Skeletal muscle tissue (tissue), 4 donors: ENCODE measurements around the gene DEAF1. TPM values are rescaled to one million over a fixed set of nuclear protein-coding genes. Genes with fewer than 3 reads are reported as not detected.
A peak's percentile ranks its signal among the peaks of the same experiment; 100 is the strongest.

Experiments used
- H3K27ac ChIP-seq: one replicate; pipeline ENCODE4 v1.7.0; 2013; ENCODE audit warnings: mild to moderate bottlenecking, low read depth, low read length, inconsistent platforms
- H3K27me3 ChIP-seq, 3 donors: one replicate each; pipeline ENCODE4 v1.7.0; 2013; ENCODE audit warnings: low read length in 3 of 3; ENCODE audit not compliant: control insufficient read depth in 3 of 3, insufficient read depth in 3 of 3
- H3K36me3 ChIP-seq, 3 donors: one replicate each; pipeline ENCODE4 v1.7.0; 2013; ENCODE audit warnings: low read length in 3 of 3; ENCODE audit not compliant: control insufficient read depth in 3 of 3, insufficient read depth in 3 of 3
- H3K4me1 ChIP-seq, 3 donors: one replicate each; pipeline ENCODE4 v1.7.0; 2013; ENCODE audit warnings: low read length in 3 of 3, mild to moderate bottlenecking in 3 of 3; ENCODE audit not compliant: control insufficient read depth in 3 of 3, insufficient read depth in 3 of 3
- H3K4me3 ChIP-seq, 3 donors: one replicate each; pipeline ENCODE4 v1.7.0; 2013; ENCODE audit warnings: low read length in 3 of 3
- H3K9ac ChIP-seq, 3 donors: one replicate each; pipeline ENCODE4 v1.7.0; 2013; ENCODE audit warnings: low read length in 3 of 3, mild to moderate bottlenecking in 3 of 3, moderate library complexity in 2 of 3, low read depth in 1 of 3
- H3K9me3 ChIP-seq, 3 donors: one replicate each; pipeline ENCODE4 v1.7.0; 2013; ENCODE audit warnings: low read length in 3 of 3; ENCODE audit not compliant: control insufficient read depth in 3 of 3
- total RNA-seq: library from RNA; depleted of rRNA; stranded (reverse); fragments of >200 nt; gene quantifications from one replicate; pipeline ENCODE4 v1.2.3, GENCODE V29; 2014
- donor health status: Osteomylitis.

Gene DEAF1
- total RNA-seq, 1 donor from 2014 or later = 17.2 TPM

- peak within 1 kb of the TSS in 1 of 3 donors; percentile 77 for H3K9ac ChIP-seq
- peak within 1 kb of the TSS; percentile 86 for H3K27ac ChIP-seq
- no peaks in the 10 kb centered on the region for H3K36me3 ChIP-seq
- peaks cover 0 to 7% (median 4%) of the 10 kb centered on the region in 3 donors for H3K27me3 ChIP-seq
- no peaks in the 10 kb centered on the region for H3K9me3 ChIP-seq
- H3K4me1 ChIP-seq = peaks cover 9 to 18% (median 11%) of the 10 kb centered on the region in 3 donors
- peak within 1 kb of the TSS in 2 of 3 donors; percentile 46 to 77 for H3K4me3 ChIP-seq
Measured at GRCh38 chr11:626475-627307, 68.3 kb downstream of the DEAF1 start, which contains the start of gene SCT. Gene SCT, minus strand, starts transcription at chr11:627181. Its CDS starts 38 bp downstream, at chr11:627143.

GRCh38 chr11:625636-626268 lies 69.3 kb downstream of the DEAF1 start:
- H3K27me3 ChIP-seq = peaks cover 0 to 7% (median 4%) of the 10 kb centered on the region in 3 donors
- no peaks in the 10 kb centered on the region for H3K36me3 ChIP-seq
- H3K27ac ChIP-seq = no peak overlapping the region
- no peaks in the 10 kb centered on the region for H3K9me3 ChIP-seq
- no peak overlapping the region for H3K9ac ChIP-seq
- no peak overlapping the region for H3K4me3 ChIP-seq
- H3K4me1 ChIP-seq = peaks cover 9 to 18% (median 9%) of the 10 kb centered on the region in 3 donors

- no peak within 1 kb of the TSS for H3K4me3 ChIP-seq
- H3K27ac ChIP-seq = no peak within 1 kb of the TSS
- H3K27me3 ChIP-seq = peaks cover 0 to 7% (median 4%) of the 10 kb centered on the region in 3 donors
Measured at GRCh38 chr11:624705-625635, 70.1 kb downstream of the DEAF1 start, which contains the start of gene CDHR5. Gene CDHR5, minus strand, starts transcription at chr11:624955. Its CDS starts 53 bp downstream, at chr11:624902.

DNA sequence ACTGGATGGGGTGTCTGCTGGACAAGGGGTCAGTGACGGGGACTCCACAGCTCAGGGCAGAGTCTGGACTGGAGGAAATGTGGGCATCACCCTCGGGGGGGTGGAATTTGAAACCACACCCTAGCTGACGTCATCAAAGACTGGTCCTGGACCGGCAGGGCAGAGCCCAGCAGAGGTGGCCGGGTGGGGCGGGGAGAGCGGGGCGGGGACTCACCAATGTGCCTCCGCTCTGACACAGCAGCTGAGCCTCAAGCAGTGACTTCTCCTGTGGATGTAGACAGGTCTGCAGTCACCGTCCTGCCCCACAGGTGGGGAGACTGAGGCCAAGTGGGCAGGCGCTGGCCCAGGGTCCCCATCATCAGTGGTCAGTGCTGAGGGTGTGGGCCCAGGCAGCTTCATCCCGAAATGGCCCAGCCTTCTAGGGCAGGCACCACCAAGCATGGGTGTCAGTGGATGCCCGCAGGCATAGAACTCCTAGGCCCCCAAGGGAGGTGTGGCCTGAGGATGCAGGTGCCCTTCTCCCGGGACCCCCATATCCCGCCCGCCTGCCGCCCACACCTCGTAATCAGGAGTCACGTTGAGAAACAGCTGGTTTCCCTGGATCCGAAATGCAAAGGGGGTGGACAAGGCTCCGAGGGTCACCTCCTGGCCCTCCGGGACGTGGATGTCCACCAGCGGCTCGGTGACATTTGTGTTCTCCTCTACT lies 70.9 kb downstream of the DEAF1 start:
- H3K27ac ChIP-seq = no peak overlapping the region
- H3K36me3 ChIP-seq = no peaks in the 10 kb centered on the region
- peaks cover 4 to 8% (median 7%) of the 10 kb centered on the region in 3 donors for H3K4me1 ChIP-seq
- no peaks in the 10 kb centered on the region for H3K9me3 ChIP-seq
- H3K9ac ChIP-seq = no peak overlapping the region
- peaks cover 0 to 7% (median 4%) of the 10 kb centered on the region in 3 donors for H3K27me3 ChIP-seq
- no peak overlapping the region for H3K4me3 ChIP-seq

More at GRCh38 chr11:624705-625635, 70.1 kb downstream of the DEAF1 start, which contains the start of gene CDHR5:
- Histone ChIP-seq H3K4me1 (peaks cover 9 to 15% (median 9%) of the 10 kb centered on the region in 3 donors), H3K9ac (no peak within 1 kb of the TSS), H3K36me3 (no peaks in the 10 kb centered on the region), H3K9me3 (no peaks in the 10 kb centered on the region)

DNA sequence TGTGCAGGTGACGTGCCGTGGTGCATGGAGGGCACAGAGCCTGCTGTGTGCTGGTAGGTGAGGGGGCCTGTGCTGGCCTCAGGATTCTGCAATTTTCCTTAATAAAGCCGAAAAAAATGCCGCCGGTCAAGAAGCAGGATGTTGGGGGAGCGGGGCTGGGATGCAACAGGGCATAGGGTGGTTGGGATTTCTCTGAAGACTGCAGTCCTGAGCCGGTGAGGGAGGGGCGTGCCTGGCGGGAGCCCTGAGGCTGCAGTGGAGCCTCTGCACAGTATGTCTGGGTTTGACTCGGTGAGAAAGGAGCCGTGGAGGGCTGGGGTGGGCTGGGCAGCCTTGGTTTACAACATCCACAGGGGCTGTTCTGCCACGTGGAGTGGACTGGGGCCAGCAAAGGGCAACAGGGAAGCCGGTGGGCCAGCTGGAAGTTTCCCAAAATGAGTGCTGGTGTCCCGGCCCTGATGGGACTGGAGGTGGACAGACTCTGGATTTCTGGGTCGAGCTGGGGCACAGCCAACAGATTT lies 71.6 kb downstream of the DEAF1 start:
- Histone ChIP-seq H3K27me3 (peaks cover 0 to 7% (median 4%) of the 10 kb centered on the region in 3 donors), H3K27ac (no peak overlapping the region), H3K36me3 (peaks cover 0 to under 1% (median 0%) of the 10 kb centered on the region in 3 donors), H3K4me3 (no peak overlapping the region), H3K9ac (no peak overlapping the region), H3K4me1 (peaks cover 4 to 5% (median 4%) of the 10 kb centered on the region in 3 donors), H3K9me3 (no peaks in the 10 kb centered on the region)

GRCh38 chr11:621838-622237 lies 73.2 kb downstream of the DEAF1 start:
- Histone ChIP-seq H3K27me3 (peaks cover 0 to 7% (median 4%) of the 10 kb centered on the region in 3 donors), H3K9me3 (no peaks in the 10 kb centered on the region), H3K4me3 (no peak overlapping the region), H3K4me1 (no peaks in the 10 kb centered on the region), H3K27ac (no peak overlapping the region), H3K36me3 (peaks cover 0 to 5% (median 0%) of the 10 kb centered on the region in 3 donors), H3K9ac (no peak overlapping the region)

DNA sequence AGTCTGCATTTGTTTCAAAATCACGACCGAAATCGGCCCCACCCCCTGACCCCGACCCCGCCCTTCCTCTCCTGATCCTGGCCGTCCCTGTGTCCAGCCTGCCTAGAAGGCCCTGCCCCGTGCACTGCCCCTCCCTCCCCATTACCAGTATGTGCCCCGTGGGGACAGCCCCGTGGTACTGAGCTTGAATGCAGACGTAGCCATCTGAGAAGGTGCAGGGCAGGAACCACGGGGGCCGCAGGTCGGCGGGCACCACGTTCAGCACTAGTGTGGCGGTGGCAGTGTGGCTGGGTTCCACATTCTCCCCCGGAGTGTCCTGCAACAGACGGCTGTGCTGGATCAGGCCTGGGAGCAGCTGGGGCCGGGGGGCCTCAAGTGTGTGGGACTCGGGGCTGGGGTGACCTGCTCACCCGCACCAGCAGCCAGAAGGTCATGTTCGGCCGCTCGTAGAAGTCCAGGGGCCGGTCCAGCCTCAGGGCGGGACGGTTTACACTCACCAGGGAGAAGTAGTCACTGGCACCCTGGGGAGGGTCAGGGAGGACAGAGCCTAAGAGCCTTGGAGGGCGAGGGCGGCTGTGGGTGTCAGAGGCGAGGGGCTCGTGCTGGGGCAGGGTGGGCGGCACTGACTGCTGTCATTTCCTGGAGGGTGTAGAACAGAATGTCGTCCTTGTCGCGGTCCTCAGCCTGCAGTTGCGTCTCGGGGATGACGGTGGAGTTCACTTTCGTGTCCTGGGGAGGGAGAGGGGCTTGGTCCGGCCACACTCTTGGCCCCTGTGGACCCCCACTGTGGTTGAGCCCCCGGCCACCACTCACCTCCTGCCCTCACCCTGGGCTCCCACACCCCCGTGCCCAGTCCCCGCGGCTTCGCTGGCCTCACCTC lies 73.8 kb downstream of the DEAF1 start:
- H3K36me3 ChIP-seq = peaks cover 0 to 5% (median 0%) of the 10 kb centered on the region in 3 donors
- H3K4me1 ChIP-seq = no peaks in the 10 kb centered on the region
- H3K27me3 ChIP-seq = peaks cover 0 to 7% (median 4%) of the 10 kb centered on the region in 3 donors
- no peak overlapping the region for H3K27ac ChIP-seq
- no peak overlapping the region for H3K4me3 ChIP-seq
- H3K9ac ChIP-seq = no peak overlapping the region
- no peaks in the 10 kb centered on the region for H3K9me3 ChIP-seq

DNA sequence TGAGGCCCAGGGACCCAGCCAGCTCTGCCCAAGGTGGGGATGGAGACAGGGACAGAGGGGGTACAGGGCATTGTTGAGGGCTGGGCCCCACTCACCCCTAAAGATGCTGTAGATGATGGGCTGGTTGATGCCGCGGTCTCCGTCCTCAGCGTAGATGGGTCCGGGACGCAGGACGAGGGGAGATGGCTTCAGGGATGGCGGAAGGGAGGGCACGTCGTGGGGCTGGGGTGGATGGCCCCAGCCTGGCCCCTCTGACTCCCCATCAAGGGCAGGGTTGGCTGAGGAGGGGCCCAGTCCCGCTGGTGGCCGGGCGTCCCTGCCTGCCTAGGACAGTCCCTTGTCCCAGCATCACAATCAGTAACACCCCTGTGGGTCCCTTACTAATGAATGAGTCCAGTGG lies 74.8 kb downstream of the DEAF1 start:
- Histone ChIP-seq H3K9ac (no peak overlapping the region), H3K27ac (no peak overlapping the region), H3K4me1 (peaks cover 3 to 7% (median 3%) of the 10 kb centered on the region in 3 donors), H3K9me3 (no peaks in the 10 kb centered on the region), H3K4me3 (no peak overlapping the region), H3K36me3 (peaks cover 0 to 5% (median 0%) of the 10 kb centered on the region in 3 donors), H3K27me3 (peaks cover 0 to 7% (median 4%) of the 10 kb centered on the region in 3 donors)
